ENCODE data around the gene HECW1.

DNA sequence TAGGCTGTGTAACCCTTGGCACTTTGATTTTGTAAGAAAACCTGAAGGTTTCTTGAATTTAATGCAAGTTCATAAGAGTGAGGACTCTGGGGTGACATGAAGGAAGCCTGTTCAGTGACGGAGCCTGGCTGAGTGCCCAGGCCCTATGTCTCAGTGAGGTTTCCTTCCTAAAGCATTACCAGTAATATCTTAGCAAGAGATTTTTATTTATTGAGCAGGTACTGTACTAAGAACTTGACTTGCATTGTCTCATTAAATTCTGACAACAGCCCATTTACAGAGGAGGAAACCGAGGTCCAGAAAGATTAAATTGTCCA is 197.2 kb downstream of the HECW1 start:
- TF ChIP-seq CTCF (IDR thresholded peaks at IDR 0.05) (no peak), POLR2A (IDR thresholded peaks at IDR 0.05) (no peak)

All from heart left ventricle (tissue), 13 donors.